CD4-positive, CD25-positive, alpha-beta regulatory T cell (primary cell): ENCODE results near the gene LHPP. TPM values are rescaled to one million over a fixed set of nuclear protein-coding genes. Genes with fewer than 3 reads are reported as not detected.

ENCODE experiments used
- ATAC-seq, 2 donors: fragments of 150-1000 bp; cut with Tn5 transposase; one replicate each; pipeline ENCODE4 v1.10.0; 2021; ENCODE audit warnings: low read depth in 2 of 2, moderate number of reproducible peaks in 2 of 2, moderate library complexity in 1 of 2
- DNase-seq, 3 donors: peaks; one replicate each; pipeline versions ENCODE4 v3.0.0 to v3.0.0-alpha.2; 2012 to 2022; ENCODE audit warnings: mixed read lengths in 1 of 3
- H3K27ac ChIP-seq: one replicate; pipeline ENCODE4 v1.7.0; 2013; ENCODE audit warnings: mild to moderate bottlenecking, low read length; ENCODE audit not compliant: insufficient read depth, poor library complexity, severe bottlenecking
- H3K27me3 ChIP-seq: one replicate; pipeline ENCODE4 v1.7.0; 2013; ENCODE audit warnings: low read length; ENCODE audit not compliant: control insufficient read depth, insufficient read depth
- H3K36me3 ChIP-seq: one replicate; pipeline ENCODE4 v1.7.0; 2013; ENCODE audit warnings: mild to moderate bottlenecking, low read length, moderate library complexity; ENCODE audit not compliant: control insufficient read depth, insufficient read depth
- H3K4me1 ChIP-seq: 2 replicates; pipeline ENCODE4 v1.7.0; 2013; ENCODE audit warnings: mild to moderate bottlenecking, low read length; ENCODE audit not compliant: insufficient read depth, control insufficient read depth, poor library complexity, severe bottlenecking
- H3K4me3 ChIP-seq: one replicate; pipeline ENCODE4 v1.7.0; 2013; ENCODE audit warnings: low read depth, mild to moderate bottlenecking, low read length, moderate library complexity
- H3K9me3 ChIP-seq, 2 experiments: 1 replicate in 1 of 2; 2 replicates in 1 of 2; pipeline ENCODE4 v1.7.0; 2013; ENCODE audit warnings: low read length in 2 of 2, mild to moderate bottlenecking in 1 of 2, moderate library complexity in 1 of 2; ENCODE audit not compliant: control insufficient read depth in 2 of 2
- H3K27ac Mint-ChIP-seq, 3 donors: one replicate each; pipeline ENCODE4 v1.8.0; 2020 to 2022; ENCODE audit warnings: mild to moderate bottlenecking in 3 of 3, mixed read lengths in 3 of 3, moderate library complexity in 2 of 3
- H3K27me3 Mint-ChIP-seq: one replicate; pipeline ENCODE4 v1.8.0; 2022; ENCODE audit warnings: mild to moderate bottlenecking, mixed read lengths
- H3K36me3 Mint-ChIP-seq: one replicate; pipeline ENCODE4 v1.8.0; 2020; ENCODE audit warnings: mixed read lengths
- H3K4me1 Mint-ChIP-seq, 4 donors: one replicate each; pipeline ENCODE4 v1.8.0; 2020 to 2022; ENCODE audit warnings: mixed read lengths in 4 of 4, mild to moderate bottlenecking in 1 of 4
- H3K4me3 Mint-ChIP-seq, 4 donors: one replicate each; pipeline ENCODE4 v1.8.0; 2020 to 2022; ENCODE audit warnings: mild to moderate bottlenecking in 4 of 4, mixed read lengths in 4 of 4, moderate library complexity in 3 of 4
- H3K9me3 Mint-ChIP-seq, 7 donors: one replicate each; pipeline ENCODE4 v1.8.0; 2020 to 2022; ENCODE audit warnings: mixed read lengths in 7 of 7, mild to moderate bottlenecking in 3 of 7, moderate library complexity in 2 of 7
- polyA plus RNA-seq, 4 donors: library from polyadenylated mRNA; unstranded; fragments of 300-500 nt; fragmentation: Illumina TruSeq; gene quantifications; one replicate each; pipeline ENCODE4 v1.2.3, GENCODE V29; 2021
- total RNA-seq: library from RNA; stranded (reverse); gene quantifications from one replicate; pipeline ENCODE4 v1.2.3, GENCODE V29; 2022

LHPP gene
- total and polyA plus RNA-seq, 5 donors from 2014 or later = 20.1 to 29.2 (median 25.0) TPM

- no peak overlapping the region for H3K4me3 ChIP-seq
- H3K9me3 Mint-ChIP-seq = peaks cover 0 to 3% (median 1%) of the 10 kb centered on the region in 7 donors
- ATAC-seq (no peak), DNase-seq (no peak)
- H3K4me1 Mint-ChIP-seq = no peaks in the 10 kb centered on the region
- H3K36me3 ChIP-seq = no peaks in the 10 kb centered on the region
- no peak overlapping the region for H3K4me3 Mint-ChIP-seq
- no peaks in the 10 kb centered on the region for H3K27me3 ChIP-seq
- no peaks in the 10 kb centered on the region for H3K4me1 ChIP-seq
- no peak overlapping the region for H3K27ac ChIP-seq
- peaks cover 4% of the 10 kb centered on the region for H3K36me3 Mint-ChIP-seq
- H3K27me3 Mint-ChIP-seq = no peaks in the 10 kb centered on the region
- no peak overlapping the region for H3K27ac Mint-ChIP-seq
- H3K9me3 ChIP-seq = no peaks in the 10 kb centered on the region
Observed at GRCh38 chr10:124559372-124560132, 97.9 kb downstream of the LHPP start.

GRCh38 chr10:124560377-124561105, 98.9 kb downstream of the LHPP start:
- Mint-ChIP-seq H3K27me3 (no peaks in the 10 kb centered on the region), H3K9me3 (peaks cover 0 to 3% (median 1%) of the 10 kb centered on the region in 7 donors), H3K27ac (peak overlapping the region in 2 of 3 donors; percentile 46 to 80), H3K4me3 (no peak overlapping the region), H3K36me3 (peaks cover 4% of the 10 kb centered on the region), H3K4me1 (peaks cover 0 to 4% (median 0%) of the 10 kb centered on the region in 4 donors)
- Histone ChIP-seq H3K4me1 (no peaks in the 10 kb centered on the region), H3K27me3 (no peaks in the 10 kb centered on the region), H3K9me3 (no peaks in the 10 kb centered on the region), H3K4me3 (no peak overlapping the region), H3K36me3 (no peaks in the 10 kb centered on the region), H3K27ac (no peak overlapping the region)
- ATAC-seq (no peak), DNase-seq (no peak)

- ATAC-seq (no peak), DNase-seq (no peak)
- Histone ChIP-seq H3K4me1 (no peaks in the 10 kb centered on the region), H3K27me3 (no peaks in the 10 kb centered on the region), H3K9me3 (no peaks in the 10 kb centered on the region), H3K27ac (no peak overlapping the region), H3K4me3 (no peak overlapping the region), H3K36me3 (no peaks in the 10 kb centered on the region)
- H3K27ac Mint-ChIP-seq = no peak overlapping the region
- H3K9me3 Mint-ChIP-seq = peaks cover 0 to 3% (median 1%) of the 10 kb centered on the region in 7 donors
- H3K36me3 Mint-ChIP-seq = peaks cover 4% of the 10 kb centered on the region
- H3K4me1 Mint-ChIP-seq = peaks cover 0 to 4% (median 0%) of the 10 kb centered on the region in 4 donors
- H3K27me3 Mint-ChIP-seq = no peaks in the 10 kb centered on the region
- H3K4me3 Mint-ChIP-seq = no peak overlapping the region
Observed at GRCh38 chr10:124561206-124561605, 99.6 kb downstream of the LHPP start.

GRCh38 chr10:124562425-124563060, 100.9 kb downstream of the LHPP start:
- Histone ChIP-seq H3K9me3 (no peaks in the 10 kb centered on the region), H3K4me1 (no peaks in the 10 kb centered on the region), H3K36me3 (no peaks in the 10 kb centered on the region), H3K4me3 (no peak overlapping the region), H3K27me3 (no peaks in the 10 kb centered on the region), H3K27ac (no peak overlapping the region)
- H3K36me3 Mint-ChIP-seq = peaks cover 8% of the 10 kb centered on the region
- H3K9me3 Mint-ChIP-seq = peaks cover 0 to 3% (median 1%) of the 10 kb centered on the region in 7 donors
- peak overlapping the region in 1 of 3 donors; percentile 66 for H3K27ac Mint-ChIP-seq
- H3K27me3 Mint-ChIP-seq = no peaks in the 10 kb centered on the region
- no peak for ATAC-seq
- DNase-seq = no peak
- no peak overlapping the region for H3K4me3 Mint-ChIP-seq
- peaks cover 0 to 4% (median 0%) of the 10 kb centered on the region in 4 donors for H3K4me1 Mint-ChIP-seq

- H3K36me3 ChIP-seq = no peaks in the 10 kb centered on the region
- H3K27ac ChIP-seq = no peak overlapping the region
- Mint-ChIP-seq H3K9me3 (peaks cover 0 to 3% (median 1%) of the 10 kb centered on the region in 7 donors), H3K27me3 (no peaks in the 10 kb centered on the region), H3K36me3 (peaks cover 10% of the 10 kb centered on the region), H3K27ac (peak overlapping the region in 1 of 3 donors; percentile 31), H3K4me1 (peaks cover 0 to 4% (median 0%) of the 10 kb centered on the region in 4 donors), H3K4me3 (no peak overlapping the region)
- DNase-seq = no peak
- ATAC-seq = no peak
- no peaks in the 10 kb centered on the region for H3K27me3 ChIP-seq
- H3K4me1 ChIP-seq = no peaks in the 10 kb centered on the region
- no peak overlapping the region for H3K4me3 ChIP-seq
- H3K9me3 ChIP-seq = no peaks in the 10 kb centered on the region
Observed at GRCh38 chr10:124563320-124564040, 101.9 kb downstream of the LHPP start.

- H3K4me1 Mint-ChIP-seq = peaks cover 0 to 4% (median 0%) of the 10 kb centered on the region in 4 donors
- H3K27me3 Mint-ChIP-seq = no peaks in the 10 kb centered on the region
- ATAC-seq (no peak), DNase-seq (no peak)
- no peaks in the 10 kb centered on the region for H3K36me3 ChIP-seq
- peaks cover 0 to 3% (median 1%) of the 10 kb centered on the region in 7 donors for H3K9me3 Mint-ChIP-seq
- no peaks in the 10 kb centered on the region for H3K4me1 ChIP-seq
- no peaks in the 10 kb centered on the region for H3K27me3 ChIP-seq
- no peaks in the 10 kb centered on the region for H3K9me3 ChIP-seq
- no peak overlapping the region for H3K4me3 Mint-ChIP-seq
- peaks cover 10% of the 10 kb centered on the region for H3K36me3 Mint-ChIP-seq
- no peak overlapping the region for H3K4me3 ChIP-seq
- no peak overlapping the region for H3K27ac Mint-ChIP-seq
- H3K27ac ChIP-seq = no peak overlapping the region
Observed at GRCh38 chr10:124564881-124565280, 103.3 kb downstream of the LHPP start.

GRCh38 chr10:124565565-124566221, 104.1 kb downstream of the LHPP start:
- Mint-ChIP-seq H3K27me3 (no peaks in the 10 kb centered on the region), H3K27ac (peak overlapping the region in 1 of 3 donors; percentile 26), H3K9me3 (peaks cover 0 to 3% (median 1%) of the 10 kb centered on the region in 7 donors), H3K4me3 (no peak overlapping the region), H3K4me1 (peaks cover 0 to 4% (median 0%) of the 10 kb centered on the region in 4 donors), H3K36me3 (peaks cover 12% of the 10 kb centered on the region)
- Histone ChIP-seq H3K36me3 (no peaks in the 10 kb centered on the region), H3K4me1 (no peaks in the 10 kb centered on the region), H3K9me3 (no peaks in the 10 kb centered on the region), H3K27me3 (no peaks in the 10 kb centered on the region), H3K27ac (no peak overlapping the region), H3K4me3 (no peak overlapping the region)
- ATAC-seq (no peak), DNase-seq (no peak)
